ENCODE results near the gene ZNF585A.
"Not testable (repeated sequence)": the region's sequence is repeated elsewhere in the genome, so short reads cannot be mapped to it uniquely, and the experiment has no call there.

GRCh38 chr19:37195248-37195647, 22.8 kb upstream of the ZNF585A start:
- TF ChIP-seq POLR2A, CTCF, EP300, POLR2AphosphoS5 (IDR thresholded peaks at IDR 0.05): not testable (repeated sequence)
